NT2/D1 (cell line): ENCODE data around the gene TMEM14C.

Source experiments
- SUZ12 ChIP-seq: IDR thresholded peaks from 2 replicates; pipeline ENCODE4 v1.6.1; 2011; ENCODE audit not compliant: insufficient read length, insufficient read depth; ENCODE audit errors: extremely low read depth
- YY1 ChIP-seq: IDR thresholded peaks from 2 replicates; pipeline ENCODE4 v1.6.1; 2011; ENCODE audit not compliant: insufficient read length, insufficient read depth
- ZNF274 ChIP-seq: IDR thresholded peaks from 2 replicates; pipeline ENCODE4 v1.6.1; 2011; ENCODE audit warnings: mild to moderate bottlenecking, low read depth, low read length

- TF ChIP-seq YY1 (no peak), ZNF274 (no peak), SUZ12 (no peak)
These were observed 26.9 kb downstream of the TMEM14C start for GRCh38 chr6:10749734-10750133.
